Stimulated activated CD8-positive, alpha-beta memory T cell treated with anti-CD3 and anti-CD28 coated beads, Interleukin-12 subunit alpha, Interleukin-12 subunit beta, amount 100 ng/mL, for 24 hours (primary cell): ENCODE data around the gene LGR6.

Source experiments
- DNase-seq: peaks from one replicate; pipeline ENCODE4 v3.0.0-alpha.2; 2020; ENCODE audit errors: extremely low read depth

LGR6 gene

DNA sequence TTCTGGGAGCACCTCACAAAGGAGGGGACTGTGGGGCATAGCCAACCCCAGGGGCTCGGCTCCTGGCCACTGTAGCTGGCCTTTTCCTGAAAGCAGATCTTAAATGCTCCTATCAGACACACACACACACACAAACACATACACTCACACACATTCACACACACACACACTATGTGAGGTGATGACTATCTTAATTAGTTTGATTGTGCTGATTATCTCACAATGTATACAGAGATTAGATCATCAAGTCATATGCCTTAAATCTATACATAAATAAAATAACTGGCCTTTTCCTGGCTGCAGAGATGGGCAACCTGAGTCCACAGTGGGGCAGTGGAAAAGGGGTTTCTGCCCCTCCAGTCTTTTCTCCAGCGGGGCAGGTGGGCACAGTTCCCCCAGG, 27.1 kb downstream of the LGR6 start:
- no peak for DNase-seq

DNA sequence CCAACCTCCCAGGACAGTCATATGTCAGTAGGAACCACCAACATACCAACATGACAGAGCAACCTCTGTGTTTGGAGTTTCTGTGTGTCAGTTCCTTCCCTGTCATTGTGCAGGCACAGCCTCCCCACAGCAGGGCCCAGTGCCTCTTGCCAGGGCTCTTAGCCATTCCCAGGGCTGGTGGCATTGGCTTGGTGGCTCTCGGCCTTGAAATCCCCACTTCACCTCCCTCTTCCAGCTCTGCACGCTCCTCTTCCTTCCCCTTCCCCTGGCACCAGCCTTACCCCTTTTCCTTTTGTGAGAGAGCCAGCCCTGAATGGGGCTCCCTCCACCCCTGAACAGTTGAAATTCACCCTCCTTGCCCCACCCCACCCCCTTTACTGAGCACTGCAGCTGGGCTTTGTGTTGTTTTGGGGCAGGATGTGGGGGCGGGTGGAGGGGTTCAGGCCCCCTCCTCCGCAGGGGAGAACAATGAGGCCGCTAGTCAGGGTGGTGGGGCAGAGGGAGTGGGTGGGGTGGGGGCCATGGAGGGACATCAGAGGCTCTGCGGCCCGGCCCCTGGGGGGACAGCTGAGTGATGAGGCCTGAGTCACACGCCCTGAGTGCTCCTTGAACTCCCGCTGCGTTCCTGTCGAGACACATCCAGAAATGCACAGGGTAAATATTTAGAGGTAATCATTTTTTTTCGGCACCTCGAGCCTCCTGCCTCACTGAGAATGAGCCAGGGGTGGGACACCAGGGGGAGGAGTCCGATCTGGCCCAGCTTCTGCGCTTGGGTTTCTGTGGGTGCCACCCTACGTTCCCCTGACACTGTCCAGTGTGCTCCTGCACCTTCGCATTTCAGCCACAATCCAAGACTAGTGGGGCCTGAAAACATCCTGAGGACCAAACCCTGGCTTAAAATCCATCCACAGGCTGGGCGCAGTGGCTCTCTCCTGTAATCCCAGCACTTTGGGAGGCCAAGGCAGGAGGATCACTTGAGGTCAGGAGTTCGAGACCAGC, 28.6 kb downstream of the LGR6 start:
- DNase-seq, result no peak

DNA sequence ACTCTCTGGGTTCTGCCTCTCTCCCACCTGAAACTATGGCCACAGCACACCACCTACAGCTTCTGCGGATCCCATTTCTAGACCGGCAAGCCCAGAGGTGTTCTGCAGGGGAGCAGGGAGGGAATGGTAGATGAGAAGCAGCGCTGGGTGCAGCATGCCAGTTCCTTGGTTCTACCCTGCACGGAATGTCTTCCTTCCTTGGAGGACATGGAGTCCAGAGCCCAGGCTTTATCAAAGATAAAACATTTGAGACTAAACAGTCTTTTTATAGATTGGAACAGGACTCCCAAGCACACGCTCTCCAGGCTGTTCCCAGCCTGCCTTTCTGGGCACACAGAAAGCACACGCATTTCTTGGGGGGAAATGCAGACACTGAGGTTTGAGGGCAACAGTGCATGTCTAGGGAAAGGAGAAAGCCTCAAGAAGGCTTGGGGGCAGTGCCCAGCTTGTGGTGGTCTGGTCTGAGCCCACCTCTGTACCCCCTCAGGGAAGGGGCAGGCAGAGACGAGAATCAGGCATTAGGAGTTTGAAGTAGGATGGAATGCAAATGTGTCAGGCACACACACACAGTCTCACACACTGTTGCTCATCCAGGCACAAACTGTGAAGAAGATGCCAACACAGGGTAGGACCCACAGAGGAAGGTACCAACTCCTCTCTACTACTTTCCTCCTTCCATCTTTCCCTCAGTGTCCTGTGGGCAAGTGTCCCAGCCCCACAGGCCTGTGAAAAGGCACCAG, 29.7 kb downstream of the LGR6 start:
- DNase-seq, result no peak

- no peak for DNase-seq
These were observed 30.9 kb downstream of the LGR6 start for GRCh38 chr1:202224453-202224852.

DNA sequence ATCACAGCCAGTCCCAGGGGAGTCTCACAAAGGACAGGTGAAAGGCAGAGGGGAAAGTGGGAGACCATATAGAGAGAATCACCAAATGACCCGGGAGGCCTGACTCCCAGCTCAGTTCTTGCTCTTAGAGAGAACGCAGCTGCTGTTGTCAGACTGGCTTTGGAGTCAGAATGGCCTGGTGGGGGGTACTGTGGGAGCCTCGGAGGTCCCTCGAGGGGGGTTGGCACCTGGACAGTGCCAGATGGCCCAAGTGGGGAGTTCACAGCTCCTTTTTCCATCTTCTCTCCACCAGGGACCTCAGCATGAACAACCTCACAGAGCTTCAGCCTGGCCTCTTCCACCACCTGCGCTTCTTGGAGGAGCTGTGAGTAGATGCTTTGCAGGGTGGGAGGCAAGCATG, 31.5 kb downstream of the LGR6 start:
- DNase-seq, result no peak

GRCh38 chr1:202227053-202227672, 33.6 kb downstream of the LGR6 start:
- DNase-seq, result no peak

DNA sequence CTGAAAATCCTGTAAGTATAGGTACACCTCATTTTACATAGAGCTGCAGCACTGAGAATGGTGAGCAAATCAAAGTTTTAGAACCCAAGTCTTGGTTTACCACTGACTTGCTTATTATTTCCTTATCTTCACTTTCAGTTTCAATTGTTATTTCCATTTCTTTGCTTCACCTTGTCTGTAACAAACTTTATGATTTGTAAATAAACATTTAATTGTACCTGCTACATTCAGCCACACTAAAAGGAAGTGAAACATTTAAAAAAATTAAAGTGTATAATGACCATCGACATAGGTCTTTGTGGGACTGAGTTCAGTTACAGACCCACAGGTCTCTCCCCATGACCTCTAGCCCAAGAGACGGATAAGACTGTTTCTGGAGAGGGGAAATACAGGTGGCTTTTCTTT, 34.4 kb downstream of the LGR6 start:
- DNase-seq, result no peak

GRCh38 chr1:202228484-202229122, 35.0 kb downstream of the LGR6 start:
- DNase-seq, result no peak

DNA sequence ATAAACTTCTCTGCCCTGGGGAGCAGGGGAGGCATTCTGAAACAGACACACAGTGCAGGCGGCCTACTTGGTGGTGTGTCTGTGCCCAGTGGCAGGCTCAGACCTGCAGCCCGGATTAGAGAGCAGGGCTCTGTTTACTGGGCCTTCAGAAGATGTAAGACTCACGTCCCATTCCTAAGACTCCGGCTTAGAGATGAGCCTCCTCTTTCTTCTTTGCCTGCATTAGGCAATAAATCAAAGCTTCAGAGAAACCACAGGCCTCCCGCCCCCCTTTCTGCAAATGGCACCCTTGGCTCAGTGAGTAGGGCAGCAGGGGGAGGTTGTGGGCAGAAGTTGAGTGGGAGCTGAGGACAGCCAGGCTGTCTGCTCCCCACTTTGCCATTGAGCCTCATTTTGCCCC, 35.8 kb downstream of the LGR6 start:
- DNase-seq, result no peak

DNA sequence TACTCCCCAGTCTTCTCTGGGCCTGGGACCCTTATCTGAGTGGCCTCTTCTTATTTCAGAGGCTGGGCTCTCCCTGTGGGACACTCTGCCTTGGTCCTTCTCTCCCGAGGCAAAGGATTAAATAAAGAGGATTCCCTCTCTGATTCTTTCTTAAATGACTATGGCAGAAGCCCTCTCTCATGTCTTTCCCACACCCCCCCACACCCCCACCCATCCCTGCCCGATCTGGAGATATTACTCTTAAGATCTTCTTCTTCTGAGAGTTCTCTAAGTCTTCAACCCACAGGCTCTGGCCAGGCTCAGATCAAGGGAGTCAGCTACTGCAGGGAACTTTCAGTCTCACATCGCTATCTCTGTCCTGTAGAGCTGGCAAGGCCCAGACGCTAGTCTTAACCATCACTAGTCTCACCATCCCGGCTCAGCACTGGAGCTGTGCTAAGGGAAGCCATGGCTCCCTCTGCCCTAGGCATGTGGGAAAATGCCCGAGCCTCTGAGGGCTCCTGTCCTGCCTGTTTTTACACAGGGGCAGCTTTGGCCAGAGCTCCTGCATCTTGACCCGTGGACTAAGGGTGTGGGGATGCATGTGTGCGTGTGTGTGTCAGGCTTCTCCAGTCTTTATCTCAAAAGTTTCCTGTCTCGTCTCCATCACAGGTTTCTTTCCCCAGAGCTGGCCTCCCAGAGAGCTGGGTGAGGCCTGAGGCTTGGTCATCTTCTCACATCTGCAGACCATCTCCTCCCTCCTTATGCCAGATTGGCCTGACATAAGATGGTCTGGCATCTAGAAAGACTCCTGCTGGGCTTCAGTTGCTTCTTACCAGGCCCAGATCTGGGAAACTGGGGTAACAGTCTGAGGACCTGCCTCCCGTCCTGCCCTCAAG, 36.7 kb downstream of the LGR6 start:
- DNase-seq, result no peak

DNA sequence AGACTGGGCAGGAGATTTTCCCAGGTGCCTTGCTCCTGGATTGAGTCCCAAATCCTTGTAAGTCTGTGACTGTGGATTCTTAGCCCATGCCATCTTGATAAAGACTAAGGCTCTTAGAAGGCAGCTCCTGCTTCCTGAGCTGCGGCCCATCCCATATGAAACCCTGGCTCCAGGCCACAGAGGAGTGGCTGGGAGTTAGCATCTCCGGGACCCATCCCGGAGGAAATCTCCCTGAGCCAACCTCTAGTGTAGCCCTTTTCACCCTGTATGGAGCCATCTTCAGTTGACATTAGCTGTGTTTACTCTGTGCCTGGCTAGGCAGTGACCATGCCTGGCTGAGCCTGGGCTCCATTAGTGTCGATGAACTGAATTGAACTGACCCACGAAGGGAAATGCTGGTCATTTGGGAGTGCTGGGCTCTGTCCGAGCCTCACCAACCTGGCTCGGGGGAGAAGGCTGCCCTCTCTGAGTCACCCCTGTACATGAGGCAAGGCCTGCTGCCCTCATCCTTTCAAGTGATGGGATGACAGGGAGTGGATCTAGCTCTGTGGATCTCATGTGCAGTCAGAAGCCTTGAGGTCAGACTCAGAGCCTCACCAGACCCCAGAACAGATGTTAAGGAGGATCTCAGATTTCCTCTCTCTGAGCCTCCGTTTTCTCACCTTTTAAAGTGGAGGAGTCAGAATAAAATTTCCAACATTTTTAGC, 37.5 kb downstream of the LGR6 start:
- no peak for DNase-seq

- no peak for DNase-seq
These were observed 39.6 kb downstream of the LGR6 start for GRCh38 chr1:202233171-202233570.

DNA sequence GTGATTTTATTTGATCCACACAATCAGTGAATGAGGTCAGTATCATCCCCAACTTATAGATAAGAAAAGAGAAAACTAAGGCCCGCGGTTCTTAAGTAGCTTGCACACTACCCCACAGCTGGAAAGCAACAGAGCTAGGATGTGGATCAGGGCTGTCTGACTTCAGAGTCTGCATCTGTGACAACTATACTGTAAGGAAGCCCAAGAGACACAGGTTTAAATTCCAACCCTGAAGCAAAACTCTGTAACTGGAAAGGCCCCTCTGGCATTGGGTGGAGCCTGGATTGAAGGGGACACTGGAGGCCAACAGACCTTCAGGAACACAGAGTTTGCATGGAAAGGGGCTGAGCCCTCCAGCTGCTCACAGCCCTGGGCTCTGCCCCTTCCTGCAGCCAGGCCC, 40.2 kb downstream of the LGR6 start:
- no peak for DNase-seq

GRCh38 chr1:202234331-202235002, 40.9 kb downstream of the LGR6 start:
- no peak for DNase-seq

GRCh38 chr1:202235003-202235660, 41.5 kb downstream of the LGR6 start:
- DNase-seq, result no peak

GRCh38 chr1:202235856-202236837, 42.5 kb downstream of the LGR6 start:
- peak; percentile 19 for DNase-seq

GRCh38 chr1:202237052-202237451, 43.5 kb downstream of the LGR6 start:
- no peak for DNase-seq

DNA sequence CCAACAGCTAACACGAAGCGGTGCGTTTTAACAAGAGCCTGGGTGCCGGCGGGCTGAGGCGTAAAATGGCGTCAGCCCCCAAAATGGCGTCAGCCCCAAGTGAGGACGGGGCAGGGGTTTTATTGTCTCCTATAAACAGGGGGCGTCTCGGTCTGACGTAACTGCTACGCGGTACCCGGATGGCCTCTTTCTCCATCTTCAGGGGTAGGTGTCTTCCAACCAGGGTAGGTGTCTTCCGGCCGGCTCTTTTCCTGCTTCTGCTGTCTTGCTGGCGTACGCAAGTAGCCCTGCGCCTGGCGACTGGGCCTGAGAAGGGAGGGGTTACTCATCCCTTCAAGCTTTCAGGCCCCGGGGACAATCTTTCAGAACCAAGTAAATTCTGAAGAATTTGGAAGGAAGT, 45.3 kb downstream of the LGR6 start:
- DNase-seq, result no peak
